ENCODE measurements around the gene TBC1D10B. TPM values are rescaled to one million over a fixed set of nuclear protein-coding genes. Genes with fewer than 3 reads are reported as not detected.

The TBC1D10B gene
- polyA plus RNA-seq, 1 experiment: 16.5 TPM

GRCh38 chr16:30380072-30380802 is 9.9 kb upstream of the TBC1D10B start:
- Histone ChIP-seq H3K27me3 (ENCODE audit: control insufficient read depth, insufficient read depth, low read length) (no peaks in the 10 kb centered on the region), H3K4me3 (ENCODE audit: low read depth, low read length) (no peak overlapping the region), H3K36me3 (ENCODE audit: control insufficient read depth, insufficient read depth, low read length) (no peaks in the 10 kb centered on the region; the same call in 1 of the 2 replicates)
- CTCF ChIA-PET: no interaction called here
- POLR2A ChIA-PET: no interaction called here
- TF ChIP-seq CTCF (IDR thresholded peaks at IDR 0.05; ENCODE audit: insufficient read depth, low read depth, low read length): no peak
- no peak for DNase-seq (ENCODE audit: low read depth)

- H3K36me3 ChIP-seq (ENCODE audit: control insufficient read depth, insufficient read depth, low read length): no peaks in the 10 kb centered on the region; the same call in 1 of the 2 replicates
- ChIA-PET CTCF (no interaction called here), POLR2A (no interaction called here)
- no peaks in the 10 kb centered on the region for H3K27me3 ChIP-seq (ENCODE audit: control insufficient read depth, insufficient read depth, low read length)
- TF ChIP-seq CTCF (IDR thresholded peaks at IDR 0.05; ENCODE audit: insufficient read depth, low read depth, low read length): no peak
- no peak for DNase-seq (ENCODE audit: low read depth)
- peak overlapping the region; percentile 63 for H3K4me3 ChIP-seq (ENCODE audit: low read depth, low read length)
Measured at GRCh38 chr16:30379158-30379783, 9.0 kb upstream of the TBC1D10B start.

- CTCF ChIA-PET: interaction anchor here (0.7 kb wide), 1 partner anchor 31 kb away, joined by 3 read pairs; no protein-coding TSS in a partner anchor
- DNase-seq (ENCODE audit: low read depth): peak; percentile 81
- peak; percentile 45 for TF ChIP-seq CTCF (IDR thresholded peaks at IDR 0.05; ENCODE audit: insufficient read depth, low read depth, low read length)
- Histone ChIP-seq H3K4me3 (ENCODE audit: low read depth, low read length) (peak overlapping the region; percentile 63), H3K27me3 (ENCODE audit: control insufficient read depth, insufficient read depth, low read length) (no peaks in the 10 kb centered on the region), H3K36me3 (ENCODE audit: control insufficient read depth, insufficient read depth, low read length) (no peaks in the 10 kb centered on the region; the same call in 1 of the 2 replicates)
- POLR2A ChIA-PET: no interaction called here
Measured at GRCh38 chr16:30378236-30379157, 8.2 kb upstream of the TBC1D10B start.

- no peak for DNase-seq (ENCODE audit: low read depth)
- TF ChIP-seq CTCF (IDR thresholded peaks at IDR 0.05; ENCODE audit: insufficient read depth, low read depth, low read length): no peak
- H3K27me3 ChIP-seq (ENCODE audit: control insufficient read depth, insufficient read depth, low read length): no peaks in the 10 kb centered on the region
- POLR2A ChIA-PET: no interaction called here
- peak overlapping the region; percentile 63 for H3K4me3 ChIP-seq (ENCODE audit: low read depth, low read length)
- H3K36me3 ChIP-seq (ENCODE audit: control insufficient read depth, insufficient read depth, low read length): no peaks in the 10 kb centered on the region; the same call in 1 of the 2 replicates
- CTCF ChIA-PET: interaction anchor here (0.7 to 1.2 kb wide), 2 partner anchors 18 to 30 kb away, joined by 3 read pairs; no protein-coding TSS in a partner anchor
Measured at GRCh38 chr16:30377812-30378235, 7.5 kb upstream of the TBC1D10B start.

All from BJ (cell line).